Retinal pigment epithelial cell (primary cell): ENCODE data around the gene SLC9A3.

Experiments
- DNase-seq: peaks from one replicate; pipeline ENCODE4 v3.0.0-alpha.2; 2010; ENCODE audit warnings: low read depth
- H3K4me3 ChIP-seq: 2 replicates; pipeline ENCODE4 v1.5.1; 2011; ENCODE audit warnings: mild to moderate bottlenecking, low read length, control low read depth, moderate library complexity
- TF ChIP-seq, protein P1 (sequence below): conservative IDR thresholded peaks from 2 replicates; pipeline ENCODE4 v1.5.1; 2011; ENCODE audit warnings: low read depth, low read length, control low read depth, inconsistent platforms

The SLC9A3 gene

DNA sequence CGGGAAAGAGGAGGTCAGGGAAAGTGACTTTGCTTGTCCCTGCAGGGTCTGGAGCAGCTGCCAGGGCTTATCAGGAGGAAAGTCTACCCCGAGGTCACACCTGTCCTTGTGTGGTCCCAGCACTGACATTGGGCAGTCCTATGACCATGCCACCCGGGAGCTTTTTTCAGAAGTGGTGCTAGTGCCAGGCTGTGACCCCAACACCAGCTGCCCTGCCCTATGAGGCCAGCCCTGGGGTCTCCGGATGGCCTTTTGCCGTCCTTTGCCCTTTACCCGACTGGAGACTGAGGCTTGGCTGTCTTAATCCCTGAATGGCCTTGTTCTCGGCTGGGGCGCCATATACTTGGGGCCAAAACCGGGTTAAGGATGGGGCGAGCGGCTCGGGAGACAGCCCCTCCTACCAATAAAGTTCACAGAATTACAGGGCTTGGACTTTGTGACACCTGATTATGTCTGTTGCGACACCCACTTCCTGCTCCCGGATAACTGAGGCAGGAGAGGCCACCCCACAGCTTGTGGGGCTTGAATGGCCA lies 22.2 kb upstream of the SLC9A3 start:
- no peak for DNase-seq
- TF ChIP-seq, protein P1, sequence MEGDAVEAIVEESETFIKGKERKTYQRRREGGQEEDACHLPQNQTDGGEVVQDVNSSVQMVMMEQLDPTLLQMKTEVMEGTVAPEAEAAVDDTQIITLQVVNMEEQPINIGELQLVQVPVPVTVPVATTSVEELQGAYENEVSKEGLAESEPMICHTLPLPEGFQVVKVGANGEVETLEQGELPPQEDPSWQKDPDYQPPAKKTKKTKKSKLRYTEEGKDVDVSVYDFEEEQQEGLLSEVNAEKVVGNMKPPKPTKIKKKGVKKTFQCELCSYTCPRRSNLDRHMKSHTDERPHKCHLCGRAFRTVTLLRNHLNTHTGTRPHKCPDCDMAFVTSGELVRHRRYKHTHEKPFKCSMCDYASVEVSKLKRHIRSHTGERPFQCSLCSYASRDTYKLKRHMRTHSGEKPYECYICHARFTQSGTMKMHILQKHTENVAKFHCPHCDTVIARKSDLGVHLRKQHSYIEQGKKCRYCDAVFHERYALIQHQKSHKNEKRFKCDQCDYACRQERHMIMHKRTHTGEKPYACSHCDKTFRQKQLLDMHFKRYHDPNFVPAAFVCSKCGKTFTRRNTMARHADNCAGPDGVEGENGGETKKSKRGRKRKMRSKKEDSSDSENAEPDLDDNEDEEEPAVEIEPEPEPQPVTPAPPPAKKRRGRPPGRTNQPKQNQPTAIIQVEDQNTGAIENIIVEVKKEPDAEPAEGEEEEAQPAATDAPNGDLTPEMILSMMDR = no peak

DNA sequence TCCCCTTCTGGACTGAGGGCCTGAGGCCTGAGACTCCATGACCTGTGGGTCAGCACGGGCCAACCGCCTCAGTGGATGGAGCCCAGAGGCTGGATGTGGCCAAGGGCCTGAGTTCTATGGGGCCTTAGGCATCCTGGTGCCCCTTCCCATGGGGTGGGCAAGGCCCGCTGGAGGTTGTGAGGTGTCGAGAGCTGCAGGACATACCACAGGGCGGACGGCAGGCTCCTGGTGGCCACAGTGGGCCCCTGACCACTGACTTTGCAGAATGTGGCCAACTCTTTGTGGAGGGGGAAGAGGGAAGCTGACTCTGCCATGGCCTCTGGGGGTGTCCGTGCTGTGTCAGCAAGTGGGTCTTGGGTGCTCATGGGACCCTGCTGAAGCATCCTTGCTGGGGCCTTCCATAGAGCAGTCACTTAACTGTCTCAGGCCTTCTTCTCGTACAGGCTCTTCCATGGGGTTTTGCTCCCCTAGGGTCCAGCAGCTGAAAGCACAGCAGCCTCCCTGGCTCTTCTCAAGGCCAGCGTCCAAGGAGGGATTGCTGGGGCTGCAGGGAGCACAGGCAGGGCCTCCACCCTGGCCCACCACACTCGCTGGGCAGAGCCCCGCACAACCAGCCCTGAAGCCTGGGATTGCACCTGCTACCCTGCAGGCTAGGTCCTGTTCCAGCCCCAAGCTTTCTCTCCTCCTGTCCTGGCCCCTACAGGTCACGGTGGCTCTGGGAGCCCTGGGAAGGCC lies 21.6 kb upstream of the SLC9A3 start:
- TF ChIP-seq, protein P1 = no peak
- DNase-seq = no peak
- H3K4me3 ChIP-seq = no peak overlapping the region

More for the DNA sequence above, 22.2 kb upstream of the SLC9A3 start:
- no peak overlapping the region for H3K4me3 ChIP-seq

DNA sequence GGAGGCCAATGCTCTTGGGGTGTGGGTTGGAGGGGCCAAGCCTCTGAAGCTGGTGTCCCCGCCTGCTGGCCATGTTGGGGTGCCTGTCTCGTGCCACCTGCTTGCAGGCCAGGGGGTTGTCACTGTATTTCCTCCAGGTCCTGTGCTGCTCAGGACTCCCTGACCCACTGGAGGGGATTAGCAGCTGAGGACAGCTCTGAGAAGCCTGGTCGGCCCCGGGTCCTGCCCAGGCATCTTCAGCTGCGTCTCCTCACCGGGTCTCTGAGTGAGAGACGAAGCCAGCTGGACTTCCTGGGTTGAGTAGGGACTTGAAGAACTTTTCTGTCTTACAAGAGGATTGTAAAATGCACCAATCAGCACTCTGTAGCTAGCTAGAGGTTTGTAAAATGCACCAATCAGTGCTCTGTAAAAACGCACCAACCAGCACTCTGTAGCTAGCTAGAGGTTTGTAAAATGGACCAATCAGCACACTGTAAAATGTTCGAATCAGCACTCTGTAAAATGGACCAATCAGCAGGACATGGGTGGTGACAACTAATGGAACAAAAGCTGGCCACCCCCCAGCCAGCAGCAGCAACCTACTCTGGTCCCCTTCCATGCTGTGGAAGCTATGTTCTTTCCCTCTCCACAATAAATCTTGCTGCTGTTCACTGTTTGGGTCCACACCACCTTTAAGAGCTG lies 20.6 kb upstream of the SLC9A3 start:
- no peak for DNase-seq
- H3K4me3 ChIP-seq = no peak overlapping the region
- TF ChIP-seq, protein P1 = no peak

DNA sequence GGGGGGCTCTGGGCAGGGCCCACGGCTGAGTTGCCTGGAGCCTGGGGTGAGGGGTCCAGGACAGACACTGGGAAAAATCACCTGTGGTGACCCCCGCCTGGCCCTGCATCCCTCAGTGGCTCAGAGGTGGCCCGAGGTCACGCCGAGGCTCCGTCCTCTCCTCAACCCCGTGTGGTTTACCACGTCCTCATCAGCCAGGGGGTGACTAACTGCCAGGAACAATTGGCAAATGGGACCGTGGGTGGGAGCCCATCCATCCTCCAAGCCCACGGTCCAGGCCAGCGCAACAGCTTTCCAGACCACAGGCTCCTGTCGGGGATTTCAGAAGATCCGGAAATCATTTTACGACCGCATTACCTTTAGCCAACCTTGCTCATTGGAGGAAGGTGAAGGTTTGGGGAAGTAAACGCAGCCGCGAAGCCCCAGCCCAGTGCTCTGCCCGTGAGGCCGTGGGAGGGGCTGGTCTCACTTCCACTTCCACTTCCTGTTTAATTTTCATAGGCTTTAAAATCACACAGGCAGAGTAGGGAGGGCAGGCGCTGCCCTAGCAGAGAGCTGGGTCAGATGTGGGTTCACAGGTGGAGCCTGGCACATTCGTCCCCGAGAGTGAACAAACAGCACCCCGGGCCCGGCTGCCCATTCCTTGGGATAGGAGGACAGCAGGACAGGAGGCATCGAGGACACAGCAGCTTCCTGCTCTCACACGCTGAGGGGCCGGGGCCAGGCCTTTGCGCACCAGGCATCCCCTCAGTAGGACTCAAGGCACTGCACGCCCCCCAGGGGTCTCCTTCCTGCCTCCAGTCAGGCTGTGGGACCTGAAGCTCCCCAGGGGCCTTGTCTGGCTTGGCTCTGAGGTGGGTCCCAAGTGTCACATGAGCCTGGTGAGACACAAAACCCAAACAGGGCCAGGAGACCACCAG lies 19.8 kb upstream of the SLC9A3 start:
- no peak for DNase-seq
- TF ChIP-seq, protein P1 = no peak
- H3K4me3 ChIP-seq = no peak overlapping the region

DNA sequence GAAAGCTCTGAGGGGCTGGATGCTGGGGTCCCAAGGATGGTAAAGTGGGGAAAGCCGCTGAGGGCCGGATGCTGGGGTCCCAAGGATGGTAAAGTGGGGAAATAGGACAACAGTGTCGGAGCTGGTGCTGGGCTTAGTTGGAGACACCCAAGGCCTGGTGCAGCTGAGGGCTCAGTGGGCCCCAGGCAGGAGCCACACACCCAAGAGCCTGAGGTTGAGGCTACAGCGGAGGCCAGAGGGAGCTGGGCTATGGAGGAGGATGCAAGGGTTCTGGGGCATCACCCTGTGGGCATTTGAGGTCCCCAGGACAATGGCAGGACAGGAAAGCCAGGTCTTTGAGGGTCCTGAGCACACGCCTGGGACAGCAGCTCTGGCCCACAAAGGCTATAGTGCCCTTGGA lies 19.1 kb upstream of the SLC9A3 start:
- TF ChIP-seq, protein P1 = no peak
- no peak overlapping the region for H3K4me3 ChIP-seq
- no peak for DNase-seq

DNA sequence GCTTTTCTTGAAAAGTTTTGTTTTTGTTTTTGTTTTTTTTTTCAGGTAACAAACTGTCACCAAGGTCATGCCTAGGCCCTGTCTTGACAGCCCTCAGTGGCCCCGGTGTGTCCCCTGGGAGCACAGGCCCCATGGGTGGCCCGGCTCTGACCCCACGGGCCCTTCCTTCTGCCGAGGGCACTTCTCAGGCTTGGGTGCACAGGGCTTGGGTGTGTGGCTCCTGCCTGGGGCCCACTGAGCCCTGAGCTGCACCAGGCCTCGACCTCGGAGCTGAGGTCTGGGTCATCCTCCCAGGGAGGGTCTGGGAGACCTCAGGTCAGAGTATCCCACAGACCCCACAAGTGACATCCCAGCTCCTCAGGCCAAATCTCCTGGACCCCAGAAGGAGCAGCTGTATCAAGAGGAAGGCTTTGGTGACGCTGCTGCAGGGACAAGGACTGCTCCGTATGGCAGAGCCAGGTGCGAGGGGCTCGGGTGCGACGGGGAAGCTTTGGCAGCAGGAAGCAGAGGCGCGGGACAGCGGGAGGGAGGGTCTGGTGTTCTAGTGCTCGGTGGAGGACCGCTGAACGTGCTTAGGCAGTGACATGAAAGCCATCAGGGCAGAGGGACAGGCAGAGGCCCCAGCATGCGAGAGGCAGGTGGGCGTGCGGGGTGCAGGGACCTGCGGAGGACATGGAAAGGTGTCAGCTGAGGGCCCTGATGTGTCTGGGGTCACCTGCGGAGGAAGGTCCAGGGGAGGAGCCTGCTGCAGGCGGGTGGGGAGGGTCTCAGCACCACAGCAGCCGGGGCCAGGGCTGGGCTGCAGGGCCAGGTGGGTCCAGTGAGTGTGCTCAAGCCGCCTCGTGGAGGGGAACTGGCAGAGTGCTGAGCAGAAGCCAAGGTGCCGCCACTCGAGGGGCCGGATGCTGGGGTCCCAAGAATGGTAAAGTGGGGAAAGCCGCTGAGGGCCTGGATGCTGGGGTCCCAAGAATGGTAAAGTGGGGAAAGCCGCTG lies 18.4 kb upstream of the SLC9A3 start:
- H3K4me3 ChIP-seq = no peak overlapping the region
- no peak for DNase-seq
- TF ChIP-seq, protein P1 = no peak
